GM19395 (cell line): Measurements from ENCODE around the gene NUP93.
"Not testable (repeated sequence)": the region's sequence is repeated elsewhere in the genome, so short reads cannot be mapped to it uniquely, and the experiment has no call there.

Experiments
- ATAC-seq: cut with Tn5 transposase; IDR thresholded peaks from one replicate; pipeline ENCODE4 v1.9.1; 2021; ENCODE audit warnings: mild to moderate bottlenecking, moderate library complexity; ENCODE audit not compliant: unreplicated experiment

Gene NUP93

DNA sequence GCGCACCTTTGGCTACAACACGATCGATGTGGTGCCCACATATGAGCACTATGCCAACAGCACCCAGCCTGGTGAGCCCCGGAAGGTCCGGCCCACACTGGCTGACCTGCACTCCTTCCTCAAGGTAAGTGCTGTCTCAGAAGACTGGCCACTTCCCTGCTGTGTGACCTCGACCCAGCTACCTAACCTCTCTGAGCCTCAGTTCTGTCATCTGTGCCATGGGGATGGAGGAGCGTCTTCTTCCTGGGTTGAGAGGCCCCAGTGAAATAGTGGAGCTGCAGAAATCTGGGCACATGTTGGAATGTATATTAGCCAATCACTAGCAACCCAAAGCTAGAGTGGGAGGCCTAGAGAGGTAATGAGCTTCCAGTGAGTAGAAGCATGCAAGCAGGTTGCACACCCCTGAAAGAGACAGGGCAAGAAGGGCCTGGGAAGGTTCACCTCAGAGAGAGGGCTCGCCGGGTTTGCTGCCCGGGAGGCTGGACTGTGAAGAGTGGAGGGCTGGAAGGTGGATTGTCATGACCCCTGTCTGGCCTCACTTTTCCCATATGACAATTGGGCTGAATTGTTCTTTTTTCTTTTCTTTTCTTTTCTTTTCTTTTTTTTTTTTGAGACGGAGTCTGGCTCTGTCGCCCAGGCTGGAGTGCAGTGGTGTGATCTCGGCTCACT, 135.6 kb downstream of the NUP93 start:
- ATAC-seq, result no peak

DNA sequence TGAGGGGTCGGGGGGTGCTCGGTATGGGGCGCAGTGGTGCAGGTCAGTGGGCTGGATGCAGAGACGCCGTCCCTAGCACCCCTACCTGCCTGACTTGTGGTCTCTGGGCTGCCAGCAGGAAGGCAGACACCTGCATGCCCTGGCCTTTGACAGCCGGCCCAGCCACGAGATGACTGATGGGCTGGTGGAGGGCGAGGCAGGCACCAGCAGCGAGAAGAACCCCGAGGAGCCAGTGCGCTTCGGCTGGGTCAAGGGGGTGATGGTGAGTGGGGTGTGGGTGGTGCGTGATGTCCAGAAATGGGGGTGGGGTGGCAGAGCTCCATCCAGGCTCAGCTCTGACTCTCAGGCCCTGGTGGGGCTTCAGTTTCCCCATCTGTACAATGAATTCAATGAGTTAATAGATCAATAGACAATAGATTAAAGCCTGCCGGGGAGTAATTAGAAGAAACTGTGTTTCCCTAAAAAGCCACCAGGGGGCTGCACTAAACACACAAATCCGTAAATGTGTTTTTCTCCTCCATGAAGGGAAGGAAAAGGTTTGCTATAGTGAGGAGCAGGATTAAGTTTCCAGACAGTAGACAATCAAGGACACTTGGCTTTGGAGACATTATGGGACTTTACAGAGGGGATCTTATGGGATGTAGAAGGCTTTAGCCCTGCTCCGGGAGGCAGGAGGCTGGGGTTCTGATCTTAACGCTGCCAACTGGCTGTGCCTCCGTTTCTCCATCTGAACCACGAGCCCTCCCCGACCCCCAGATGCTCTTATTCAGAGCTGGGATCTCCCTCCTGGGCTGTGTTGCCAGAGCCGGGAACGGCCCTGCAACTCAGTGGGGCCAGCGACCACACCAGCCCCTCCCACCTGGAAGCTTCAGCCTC, 137.3 kb downstream of the NUP93 start:
- no peak for ATAC-seq

DNA sequence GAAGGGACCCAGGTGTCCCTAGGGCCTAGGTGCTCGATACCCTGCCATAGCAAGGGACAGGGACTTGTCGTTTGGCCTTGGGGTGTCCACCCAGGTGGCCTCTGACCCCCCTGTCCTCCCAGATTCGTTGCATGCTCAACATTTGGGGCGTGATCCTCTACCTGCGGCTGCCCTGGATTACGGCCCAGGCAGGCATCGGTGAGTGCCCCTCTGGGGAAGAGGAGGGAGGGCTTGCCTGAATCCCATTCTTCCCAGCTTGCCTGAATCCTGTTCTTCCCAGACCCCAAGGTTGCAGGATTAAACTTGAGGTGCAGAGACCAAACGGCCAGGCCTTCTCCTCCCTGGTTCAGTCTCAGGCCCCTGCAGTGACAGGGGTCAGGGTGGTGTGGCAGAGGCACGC, 138.2 kb downstream of the NUP93 start:
- no peak for ATAC-seq

DNA sequence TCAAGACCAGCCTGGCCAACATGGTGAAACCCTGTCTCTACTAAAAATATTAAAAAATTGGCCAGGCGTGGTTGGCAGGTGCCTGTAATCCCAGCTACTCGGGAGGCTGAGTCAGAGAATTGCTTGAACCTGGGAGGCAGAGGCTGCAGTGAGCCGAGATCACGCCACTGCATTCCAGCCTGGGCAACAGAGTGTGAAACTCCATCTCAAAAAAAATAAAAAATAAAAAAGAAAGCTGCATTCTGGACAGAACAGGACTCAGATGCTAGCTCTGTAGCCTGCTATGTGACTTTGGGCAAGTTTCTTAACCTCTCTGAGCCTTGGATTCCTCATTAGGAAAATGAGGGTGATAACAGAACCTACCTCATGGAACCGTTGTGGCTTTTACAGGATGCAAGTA, 138.8 kb downstream of the NUP93 start:
- ATAC-seq, result not testable (repeated sequence)

DNA sequence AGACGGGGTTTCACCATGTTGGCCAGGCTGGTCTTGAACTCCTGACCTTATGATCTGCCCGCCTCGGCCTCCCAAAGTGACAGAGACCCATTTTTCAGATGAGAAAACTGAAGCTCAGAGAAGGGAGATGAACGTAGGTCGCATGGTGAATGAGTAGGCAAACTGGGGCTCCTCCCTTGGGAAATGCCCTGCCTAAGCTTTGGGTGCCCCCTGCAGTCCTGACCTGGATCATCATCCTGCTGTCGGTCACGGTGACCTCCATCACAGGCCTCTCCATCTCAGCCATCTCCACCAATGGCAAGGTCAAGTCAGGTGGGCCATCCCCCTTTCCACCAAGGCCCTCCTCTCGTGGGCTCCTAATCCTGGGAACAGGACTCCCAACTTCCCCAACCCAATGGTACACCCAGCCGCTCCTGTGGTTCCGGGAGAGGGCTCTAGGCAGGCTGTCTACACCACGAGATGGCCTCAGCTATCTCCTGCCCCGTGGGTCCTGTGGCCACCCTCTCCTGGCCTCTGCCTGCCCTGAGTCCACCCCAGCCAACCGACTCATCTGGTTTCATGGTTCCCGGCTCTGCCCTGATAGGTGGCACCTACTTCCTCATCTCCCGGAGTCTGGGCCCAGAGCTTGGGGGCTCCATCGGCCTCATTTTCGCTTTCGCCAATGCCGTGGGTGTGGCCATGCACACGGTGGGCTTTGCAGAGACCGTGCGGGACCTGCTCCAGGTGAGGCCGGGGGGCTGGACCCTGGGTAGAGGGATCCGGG, 139.8 kb downstream of the NUP93 start:
- ATAC-seq, result no peak

DNA sequence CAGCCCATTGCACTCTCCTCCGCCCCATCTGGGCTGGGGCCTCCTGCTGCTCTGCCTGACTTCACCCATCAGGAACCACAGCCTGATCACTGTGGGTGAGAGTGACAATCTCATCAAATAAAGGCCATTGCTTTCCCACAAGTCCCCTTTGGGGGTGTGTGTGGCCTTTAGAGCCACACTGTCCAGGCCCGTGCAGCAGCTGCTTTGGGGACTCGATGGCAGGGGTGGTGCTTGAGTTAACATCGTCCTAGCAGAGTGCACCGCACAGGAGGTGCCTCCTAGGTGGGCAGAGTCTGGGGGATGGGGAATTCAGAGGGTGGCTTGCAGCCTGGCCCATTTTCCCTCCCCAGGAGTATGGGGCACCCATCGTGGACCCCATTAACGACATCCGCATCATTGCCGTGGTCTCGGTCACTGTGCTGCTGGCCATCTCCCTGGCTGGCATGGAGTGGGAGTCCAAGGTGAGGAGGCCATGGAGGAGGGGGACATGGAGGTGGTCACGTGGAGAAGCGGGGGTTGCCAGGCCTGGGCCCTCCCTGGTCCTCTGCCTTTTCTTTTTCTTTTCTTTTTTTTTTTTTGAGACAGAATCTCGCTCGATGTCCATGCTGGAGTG, 140.5 kb downstream of the NUP93 start:
- ATAC-seq, result no peak

DNA sequence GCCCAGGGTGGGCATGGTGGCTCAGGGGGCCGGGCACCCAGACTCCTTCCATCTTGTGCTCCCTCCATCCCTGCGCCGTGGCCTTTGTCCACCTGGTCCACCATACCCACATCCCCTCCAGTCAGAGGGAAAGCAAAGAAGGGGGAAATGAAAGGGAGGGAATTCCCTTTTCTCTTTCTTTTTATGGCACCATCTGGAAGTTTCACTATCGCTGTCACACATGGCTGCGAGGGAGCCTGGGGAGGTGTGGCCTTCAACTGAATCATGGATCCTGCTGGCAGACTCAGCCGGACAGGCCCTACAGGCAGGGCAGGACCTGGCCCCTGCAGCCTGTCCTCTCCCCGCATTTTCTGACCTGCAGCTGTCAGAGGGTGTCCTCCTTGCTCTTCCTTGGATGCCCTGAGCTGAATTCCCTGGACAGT, 141.3 kb downstream of the NUP93 start:
- ATAC-seq, result no peak

DNA sequence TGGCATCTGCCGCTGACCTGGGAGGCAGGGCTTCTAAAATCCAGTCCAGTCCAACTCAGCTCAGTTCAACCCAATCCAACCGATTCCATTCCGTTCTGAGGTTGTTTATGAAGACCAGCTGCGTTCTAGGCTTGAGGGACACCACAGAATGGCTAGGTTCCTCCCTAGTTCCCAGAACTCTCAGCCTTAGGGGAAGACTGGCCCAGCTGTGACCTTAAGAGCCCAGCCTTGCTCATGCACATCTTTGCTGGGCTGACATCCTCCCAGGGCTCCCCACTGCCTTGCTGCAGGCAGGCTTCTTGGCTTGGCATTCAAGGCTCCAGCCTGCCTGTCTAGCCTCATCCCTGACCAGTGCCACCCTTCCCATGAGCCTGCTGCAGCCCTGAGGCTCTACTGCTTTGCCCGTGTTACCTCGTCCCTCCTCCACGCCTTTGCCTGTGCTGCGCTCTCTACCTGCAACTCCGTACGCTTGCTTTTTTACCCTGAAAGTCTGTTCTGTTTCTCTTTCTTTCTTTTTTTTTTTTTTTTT, 143.0 kb downstream of the NUP93 start:
- ATAC-seq, result no peak

DNA sequence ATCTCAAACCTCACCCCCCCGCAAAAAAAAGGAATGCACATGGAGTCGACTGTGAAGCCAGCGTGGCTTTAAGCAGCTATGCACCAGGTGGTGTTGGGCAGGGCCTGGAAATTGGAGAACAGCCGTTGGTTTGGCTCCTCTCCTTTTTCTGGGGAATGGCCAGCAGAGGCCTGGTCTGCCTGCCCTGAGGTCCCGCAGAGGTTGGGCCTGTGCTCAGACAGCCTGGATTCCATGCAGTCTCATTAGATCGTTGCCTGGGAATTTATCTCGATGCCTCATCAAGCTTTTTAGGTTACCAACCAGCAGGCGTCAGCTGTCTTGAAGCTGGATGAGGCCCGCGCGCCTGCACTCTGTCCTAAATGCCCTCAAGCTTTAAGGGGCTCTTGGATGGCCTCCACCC, 144.9 kb downstream of the NUP93 start:
- ATAC-seq, result no peak

DNA sequence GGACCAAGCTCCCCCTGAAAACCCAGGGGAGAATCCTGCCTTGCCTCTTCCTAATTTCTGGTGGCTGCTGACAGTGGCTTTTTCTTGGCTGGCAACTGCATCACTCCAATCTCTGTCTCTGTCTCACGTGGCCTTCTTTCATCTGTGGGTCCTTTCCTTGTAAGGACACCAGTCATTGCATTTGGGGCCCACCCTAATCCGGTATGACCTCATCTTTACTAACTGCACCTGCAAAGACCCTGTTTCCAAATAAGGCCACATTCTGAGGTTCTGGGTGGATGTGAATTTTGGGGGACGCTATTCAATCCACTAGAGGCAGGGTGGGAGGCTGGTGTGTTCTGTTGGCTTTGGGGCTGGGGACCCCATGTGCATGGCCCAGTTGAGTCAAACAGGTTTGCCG, 146.1 kb downstream of the NUP93 start:
- ATAC-seq, result no peak

DNA sequence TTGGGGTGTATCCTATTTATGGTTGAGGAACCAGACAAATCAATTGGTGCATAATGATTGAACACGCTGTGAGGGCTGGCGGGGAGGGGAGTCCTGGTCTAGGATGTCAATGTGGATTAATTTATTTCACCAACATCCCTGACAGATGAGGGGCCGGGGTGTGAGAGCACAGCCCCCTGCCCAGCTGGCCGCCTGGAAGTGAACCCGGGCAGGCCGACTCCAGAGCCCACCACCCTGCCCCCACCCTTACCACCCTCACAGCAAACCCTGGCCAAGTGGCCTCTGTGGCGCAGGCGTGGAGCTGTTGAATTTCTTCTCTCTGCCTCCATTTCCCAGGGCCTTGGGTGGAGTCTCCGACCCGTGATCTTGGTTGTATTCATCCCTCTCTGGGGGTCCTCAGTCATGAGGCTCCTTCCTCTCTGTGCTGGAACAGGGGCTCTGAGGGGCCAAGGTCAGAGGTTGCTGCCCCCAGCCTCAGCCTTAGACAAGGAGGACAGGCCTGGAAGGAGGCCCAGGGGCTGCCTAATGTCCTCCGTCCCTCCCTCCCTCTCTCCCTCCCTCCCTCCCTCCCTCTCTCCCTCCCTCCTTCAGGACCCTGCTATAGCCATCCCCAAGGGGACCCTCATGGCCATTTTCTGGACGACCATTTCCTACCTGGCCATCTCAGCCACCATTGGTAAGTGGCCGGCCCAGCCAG, 147.7 kb downstream of the NUP93 start:
- no peak for ATAC-seq

DNA sequence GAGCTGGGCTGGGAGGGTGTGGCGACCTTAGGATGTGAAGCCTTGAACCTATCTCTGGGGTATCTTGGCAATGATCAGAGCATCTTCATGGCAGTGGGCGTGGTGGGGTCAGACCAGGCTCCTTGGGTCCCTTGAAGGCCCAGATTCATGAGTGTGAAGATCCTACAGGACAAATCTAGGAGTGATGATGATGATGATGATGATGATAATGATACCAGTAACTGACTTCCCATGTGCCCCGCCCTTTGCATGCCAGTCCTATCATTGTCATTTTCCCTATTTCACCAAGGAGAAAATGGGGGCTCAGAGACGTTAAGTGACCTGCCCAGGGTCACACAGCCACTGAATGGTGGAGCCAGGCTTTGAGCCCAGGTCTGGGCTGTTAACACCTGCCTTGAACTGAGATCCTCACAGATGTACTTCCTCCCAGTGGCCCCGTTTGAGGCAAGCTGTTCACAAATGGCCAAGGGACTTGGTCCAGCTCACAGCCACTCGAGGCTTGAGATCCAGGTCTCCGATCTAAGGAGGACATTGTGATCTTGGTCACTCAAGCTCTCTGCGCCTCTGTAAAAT, 148.4 kb downstream of the NUP93 start:
- ATAC-seq, result no peak

DNA sequence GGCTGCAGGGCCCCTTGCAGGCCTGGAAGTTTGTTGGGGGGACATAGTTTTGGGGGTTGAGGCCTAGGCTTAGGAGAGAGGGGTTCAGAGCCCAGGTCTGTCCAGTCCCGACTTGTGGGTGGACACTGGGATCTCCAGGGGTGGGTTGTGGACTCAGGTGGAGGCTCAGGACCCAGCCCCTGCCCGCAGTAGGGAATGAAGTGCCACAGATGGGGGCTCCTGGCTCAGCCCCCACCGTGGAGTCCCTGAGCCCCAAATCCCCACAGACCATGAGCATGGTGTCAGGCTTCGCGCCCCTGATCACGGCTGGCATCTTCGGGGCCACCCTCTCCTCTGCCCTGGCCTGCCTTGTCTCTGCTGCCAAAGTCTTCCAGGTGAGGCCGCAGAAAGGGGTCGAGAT, 149.3 kb downstream of the NUP93 start:
- no peak for ATAC-seq

DNA sequence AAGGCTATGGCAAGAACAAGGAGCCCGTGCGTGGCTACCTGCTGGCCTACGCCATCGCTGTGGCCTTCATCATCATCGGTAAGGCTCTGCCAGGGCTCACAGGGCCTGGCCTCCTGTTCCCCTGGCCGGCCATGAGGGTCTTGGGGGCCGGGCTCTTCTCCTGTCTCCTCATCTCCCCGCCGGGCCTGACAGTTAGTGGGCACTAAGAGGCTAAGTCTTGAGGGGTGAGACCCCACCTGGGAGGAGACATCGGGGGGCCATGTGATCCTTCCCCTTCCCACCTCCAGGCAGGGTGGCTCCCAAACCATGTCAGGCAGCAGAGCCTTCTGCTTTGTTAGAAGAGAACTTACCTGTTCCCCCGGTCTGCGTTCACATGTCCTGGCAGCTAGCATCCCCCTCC, 150.2 kb downstream of the NUP93 start:
- ATAC-seq, result no peak

DNA sequence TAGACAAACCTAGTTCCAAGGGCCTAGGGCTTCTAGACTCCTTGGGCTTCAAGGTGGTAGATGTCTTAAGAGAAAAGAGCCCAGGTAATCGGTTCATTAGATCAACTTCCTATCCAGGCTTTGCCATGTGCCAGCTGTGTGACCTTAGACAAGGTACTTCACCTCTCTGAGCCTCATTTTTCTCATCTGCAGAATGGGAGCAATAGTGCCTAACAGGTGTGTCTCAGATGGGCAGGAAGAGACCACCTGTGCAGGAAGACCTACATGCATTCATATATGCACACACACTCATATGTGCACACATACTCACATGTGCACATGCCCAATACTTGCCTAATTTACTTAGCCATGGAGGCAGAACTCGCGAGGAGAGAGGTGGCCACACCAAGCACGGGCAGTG, 150.8 kb downstream of the NUP93 start:
- no peak for ATAC-seq

DNA sequence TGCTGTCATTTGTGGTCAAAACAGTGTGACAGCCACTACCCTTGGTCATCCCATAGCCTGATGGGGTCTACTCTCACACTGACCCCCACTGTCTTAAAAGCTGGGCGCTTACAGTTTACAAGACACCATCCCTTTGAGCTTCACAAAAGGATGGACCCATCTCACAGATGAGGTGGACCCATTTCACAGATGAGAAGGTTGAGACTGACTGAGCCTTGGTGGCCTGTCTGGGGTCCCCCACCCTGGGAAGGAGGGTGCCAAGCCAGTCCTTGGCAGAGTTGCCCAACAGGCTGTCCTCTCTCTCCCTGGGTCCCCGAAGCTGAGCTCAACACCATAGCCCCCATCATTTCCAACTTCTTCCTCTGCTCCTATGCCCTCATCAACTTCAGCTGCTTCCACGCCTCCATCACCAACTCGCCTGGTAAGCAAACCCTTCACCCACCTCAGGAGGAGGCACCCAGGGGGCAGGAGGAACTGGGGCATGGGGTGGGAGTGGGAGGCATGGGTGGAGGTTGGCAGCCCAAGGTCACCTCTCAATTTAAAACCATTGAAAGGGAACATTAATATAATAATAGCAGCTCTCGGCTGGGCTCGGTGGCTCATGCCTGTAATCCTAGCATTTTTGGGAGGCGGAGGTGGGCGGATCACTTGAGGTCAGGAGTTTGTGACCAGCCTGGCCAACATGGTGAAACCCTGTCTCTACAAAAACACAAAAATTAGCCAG, 152.3 kb downstream of the NUP93 start:
- no peak for ATAC-seq

DNA sequence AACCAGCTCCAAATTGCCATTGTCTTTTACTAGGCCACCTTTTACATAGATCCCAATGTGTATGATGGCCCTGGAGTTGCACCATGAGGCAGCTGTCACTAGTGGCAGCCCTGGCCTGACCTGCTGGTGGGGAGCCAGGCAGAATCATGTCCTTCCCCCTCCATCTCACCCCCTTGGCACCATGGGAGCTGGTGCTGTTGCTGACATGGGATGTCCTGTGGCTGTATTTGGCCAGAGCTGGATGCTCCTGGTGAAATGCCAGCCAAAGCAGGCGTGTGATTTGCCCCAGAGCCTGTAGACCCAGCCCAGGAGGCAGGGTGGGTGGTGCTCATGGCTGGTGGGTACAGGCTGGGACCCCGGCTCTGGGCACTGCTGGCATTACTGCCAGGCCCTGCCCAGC, 153.7 kb downstream of the NUP93 start:
- no peak for ATAC-seq

DNA sequence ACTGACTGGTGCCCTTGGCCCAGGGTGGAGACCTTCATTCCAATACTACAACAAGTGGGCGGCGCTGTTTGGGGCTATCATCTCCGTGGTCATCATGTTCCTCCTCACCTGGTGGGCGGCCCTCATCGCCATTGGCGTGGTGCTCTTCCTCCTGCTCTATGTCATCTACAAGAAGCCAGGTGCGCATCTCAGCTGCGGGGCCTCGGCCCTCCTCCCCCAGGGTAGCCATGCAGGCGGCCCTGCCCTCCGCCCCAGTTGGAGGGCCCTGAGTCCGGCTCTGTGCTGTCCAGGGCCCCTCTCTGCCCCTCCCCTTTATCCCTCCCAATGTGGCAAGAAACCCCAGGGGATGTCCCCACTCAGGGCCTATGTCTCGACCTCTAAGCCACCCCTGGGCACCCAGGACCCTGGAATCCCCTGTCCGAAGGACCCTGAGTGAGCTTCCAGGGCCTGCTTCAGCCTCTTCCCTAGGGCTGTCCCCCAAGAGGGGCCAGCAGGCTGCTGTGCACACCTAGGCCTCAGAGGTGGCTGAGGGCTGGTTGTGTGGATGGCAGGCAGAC, 154.2 kb downstream of the NUP93 start:
- ATAC-seq, result no peak

DNA sequence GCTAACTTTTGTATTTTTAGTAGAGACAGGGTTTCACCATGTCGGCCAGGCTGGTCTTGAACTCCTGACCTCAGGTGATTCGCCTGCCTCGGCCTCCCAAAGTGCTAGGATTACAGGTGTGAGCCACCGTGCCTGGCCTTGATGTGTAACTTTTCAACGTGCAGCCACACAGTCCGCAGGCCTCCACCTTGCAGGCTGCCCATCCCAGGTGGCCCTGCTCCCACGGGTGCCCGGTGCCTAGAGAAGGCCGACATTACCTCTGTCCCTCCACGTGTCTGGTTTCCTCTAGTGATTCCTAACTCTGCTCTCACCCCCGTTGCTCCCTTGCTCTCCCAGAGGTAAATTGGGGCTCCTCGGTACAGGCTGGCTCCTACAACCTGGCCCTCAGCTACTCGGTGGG, 155.0 kb downstream of the NUP93 start:
- ATAC-seq, result not testable (repeated sequence)
